Measurements from ENCODE around the gene KRTAP12-4.
"Not testable (repeated sequence)": the region's sequence is repeated elsewhere in the genome, so short reads cannot be mapped to it uniquely, and the experiment has no call there.

Gene KRTAP12-4

GRCh38 chr21:44640761-44641160 lies 13.7 kb downstream of the KRTAP12-4 start:
- DNase-seq (ENCODE audit: low read depth in 1 of 2, low spot score in 1 of 2) = no peak
- Histone ChIP-seq H3K27me3 (ENCODE audit: insufficient read depth, poor library complexity, severe bottlenecking) (no peaks in the 10 kb centered on the region), H3K4me3 (replicated peaks; ENCODE audit: insufficient read depth, low read length) (no peak overlapping the region), H3K27ac (replicated peaks) (no peak overlapping the region)
- TF ChIP-seq CTCF (IDR thresholded peaks at IDR 0.05; ENCODE audit: insufficient read depth, low read length) (no peak), SPI1 (IDR thresholded peaks at IDR 0.05; ENCODE audit: borderline replicate concordance, low read depth) (no peak), GABPA (IDR thresholded peaks at IDR 0.05; ENCODE audit: low read depth) (no peak), POLR2AphosphoS5 (IDR thresholded peaks at IDR 0.05; ENCODE audit: low read depth) (no peak), REST (IDR thresholded peaks at IDR 0.05; ENCODE audit: insufficient replicate concordance, low read depth) (no peak)

- DNase-seq (ENCODE audit: low read depth in 1 of 2, low spot score in 1 of 2) = no peak
- no peaks in the 10 kb centered on the region for H3K27me3 ChIP-seq (ENCODE audit: insufficient read depth, poor library complexity, severe bottlenecking)
- H3K4me3 ChIP-seq (replicated peaks; ENCODE audit: insufficient read depth, low read length) = no peak overlapping the region
- no peak overlapping the region for H3K27ac ChIP-seq (replicated peaks)
- no peak for TF ChIP-seq REST (IDR thresholded peaks at IDR 0.05; ENCODE audit: insufficient replicate concordance, low read depth)
- TF ChIP-seq CTCF (IDR thresholded peaks at IDR 0.05; ENCODE audit: insufficient read depth, low read length) = no peak
- TF ChIP-seq SPI1 (IDR thresholded peaks at IDR 0.05; ENCODE audit: borderline replicate concordance, low read depth) = no peak
- TF ChIP-seq GABPA (IDR thresholded peaks at IDR 0.05; ENCODE audit: low read depth) = no peak
- TF ChIP-seq POLR2AphosphoS5 (IDR thresholded peaks at IDR 0.05; ENCODE audit: low read depth) = no peak
Observed at GRCh38 chr21:44639331-44639655, 15.2 kb downstream of the KRTAP12-4 start.

- DNase-seq (ENCODE audit: low read depth in 1 of 2, low spot score in 1 of 2); H3K27me3 ChIP-seq (ENCODE audit: insufficient read depth, poor library complexity, severe bottlenecking); H3K4me3 ChIP-seq (replicated peaks; ENCODE audit: insufficient read depth, low read length); H3K27ac ChIP-seq (replicated peaks): not testable (repeated sequence)
Observed at GRCh38 chr21:44638506-44639330, 15.7 kb downstream of the KRTAP12-4 start.

- not testable (repeated sequence) for H3K27me3 ChIP-seq (ENCODE audit: insufficient read depth, poor library complexity, severe bottlenecking); H3K4me3 ChIP-seq (replicated peaks; ENCODE audit: insufficient read depth, low read length); H3K27ac ChIP-seq (replicated peaks); DNase-seq (ENCODE audit: low read depth in 1 of 2, low spot score in 1 of 2)
Observed at GRCh38 chr21:44637851-44638348, 16.6 kb downstream of the KRTAP12-4 start.

Measured in HL-60 (cell line).